ENCODE results near the gene ZC4H2.

DNA sequence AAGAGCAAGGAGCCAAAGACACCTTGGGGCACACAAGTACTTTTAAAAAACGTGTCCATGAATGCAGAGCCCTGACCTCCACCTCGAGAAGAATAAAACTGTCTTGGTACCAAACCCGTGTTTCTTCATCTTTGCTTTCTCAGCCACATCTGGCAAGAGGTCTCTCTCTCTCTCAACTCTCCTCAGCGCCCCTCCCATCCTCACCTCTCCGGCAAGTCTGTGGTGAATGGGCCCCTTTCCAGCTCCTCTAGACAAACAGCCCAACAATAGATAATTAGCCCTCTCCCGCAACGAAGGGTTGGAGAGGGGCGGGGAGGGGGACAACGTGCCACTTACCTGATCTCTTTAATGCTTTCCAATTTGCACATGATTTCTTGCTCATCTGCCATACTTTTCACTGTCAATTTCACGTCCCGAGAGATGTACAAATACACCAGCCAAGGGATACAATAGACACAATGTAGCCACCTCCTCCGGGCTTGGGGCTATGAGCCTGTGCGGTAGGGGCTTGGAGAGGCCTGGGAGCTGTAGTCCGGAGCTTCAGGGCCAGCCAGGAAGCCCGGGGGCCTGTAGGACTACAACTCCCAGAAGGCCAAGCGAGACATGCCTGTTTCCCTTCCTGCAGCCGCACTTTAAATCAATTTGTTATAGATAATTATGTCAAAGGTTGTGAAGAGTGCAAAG lies at the start of gene ZC4H2:
- TF ChIP-seq, protein P1, sequence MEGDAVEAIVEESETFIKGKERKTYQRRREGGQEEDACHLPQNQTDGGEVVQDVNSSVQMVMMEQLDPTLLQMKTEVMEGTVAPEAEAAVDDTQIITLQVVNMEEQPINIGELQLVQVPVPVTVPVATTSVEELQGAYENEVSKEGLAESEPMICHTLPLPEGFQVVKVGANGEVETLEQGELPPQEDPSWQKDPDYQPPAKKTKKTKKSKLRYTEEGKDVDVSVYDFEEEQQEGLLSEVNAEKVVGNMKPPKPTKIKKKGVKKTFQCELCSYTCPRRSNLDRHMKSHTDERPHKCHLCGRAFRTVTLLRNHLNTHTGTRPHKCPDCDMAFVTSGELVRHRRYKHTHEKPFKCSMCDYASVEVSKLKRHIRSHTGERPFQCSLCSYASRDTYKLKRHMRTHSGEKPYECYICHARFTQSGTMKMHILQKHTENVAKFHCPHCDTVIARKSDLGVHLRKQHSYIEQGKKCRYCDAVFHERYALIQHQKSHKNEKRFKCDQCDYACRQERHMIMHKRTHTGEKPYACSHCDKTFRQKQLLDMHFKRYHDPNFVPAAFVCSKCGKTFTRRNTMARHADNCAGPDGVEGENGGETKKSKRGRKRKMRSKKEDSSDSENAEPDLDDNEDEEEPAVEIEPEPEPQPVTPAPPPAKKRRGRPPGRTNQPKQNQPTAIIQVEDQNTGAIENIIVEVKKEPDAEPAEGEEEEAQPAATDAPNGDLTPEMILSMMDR (IDR thresholded peaks at IDR 0.05), result no peak
- TF ChIP-seq POLR2A (IDR thresholded peaks at IDR 0.05), result no peak
